ENCODE measurements around the gene CLIP1. TPM values are rescaled to one million over a fixed set of nuclear protein-coding genes. Genes with fewer than 3 reads are reported as not detected.
"Not testable (repeated sequence)": the region's sequence is repeated elsewhere in the genome, so short reads cannot be mapped to it uniquely, and the experiment has no call there.

CLIP1 gene
- total RNA-seq, 6 experiments from 2014 or later = 35.4 to 63.4 (median 43.1) TPM

DNA sequence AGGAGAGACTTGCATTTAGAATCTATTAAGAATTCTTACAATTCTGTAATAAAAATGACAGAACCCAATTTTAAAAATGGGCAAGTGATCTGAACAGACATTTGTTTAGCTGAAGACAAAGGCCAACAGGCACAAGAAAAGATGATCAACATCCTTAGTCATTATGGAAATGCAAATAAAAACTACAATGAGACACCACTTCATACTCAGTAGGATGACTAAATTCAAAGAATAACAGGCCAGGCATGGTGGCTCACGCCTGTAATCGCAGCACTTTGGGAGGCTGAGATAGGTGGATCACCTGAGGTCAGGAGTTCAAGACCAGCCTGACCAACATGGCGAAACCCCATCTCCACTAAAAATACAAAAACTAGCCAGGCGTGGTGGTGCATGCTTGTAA lies 164.0 kb downstream of the CLIP1 start:
- ATAC-seq; DNase-seq; H3K27me3 ChIP-seq; H3K27ac ChIP-seq; H3K4me1 ChIP-seq; H3K9me3 ChIP-seq; H3K4me3 ChIP-seq; intact Hi-C loops (cut with DNase I): not testable (repeated sequence)
- peaks cover 0 to 60% (median 16%) of the 10 kb centered on the region in 4 donors for H3K36me3 ChIP-seq
- WGBS (ENCODE audit: insufficient coverage, low coverage, low lambda C conversion rate, missing lambda C conversion rate) = 100% methylated on average over 3 of the region's 4 CpGs

DNA sequence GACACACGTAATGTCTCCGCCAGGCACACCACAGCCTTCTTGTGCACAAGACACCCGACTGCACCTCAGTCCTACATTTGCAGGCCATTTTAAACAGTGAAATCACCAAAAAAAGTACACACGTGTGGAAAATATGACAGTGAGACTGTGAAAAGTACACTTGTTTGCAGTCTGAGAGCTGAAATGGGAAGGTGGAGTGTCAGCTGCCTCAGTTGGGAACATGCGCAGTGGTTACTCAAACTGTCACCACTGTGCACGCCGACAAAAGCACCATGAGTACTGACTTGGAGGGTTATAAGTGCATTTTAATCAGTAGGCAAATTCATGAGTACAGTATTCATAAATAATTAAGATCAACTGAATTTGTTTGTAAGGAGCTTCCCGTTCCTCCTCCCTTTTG lies 171.9 kb downstream of the CLIP1 start:
- H3K27me3 ChIP-seq = no peaks in the 10 kb centered on the region
- WGBS (ENCODE audit: insufficient coverage, low coverage, low lambda C conversion rate, missing lambda C conversion rate) = 86% methylated on average over 5 of the region's 8 CpGs
- H3K4me3 ChIP-seq = no peak overlapping the region
- DNase-seq (no peak), ATAC-seq (no peak)
- H3K36me3 ChIP-seq = peaks cover 0 to 12% (median 6%) of the 10 kb centered on the region in 4 donors
- no peaks in the 10 kb centered on the region for H3K4me1 ChIP-seq
- no peaks in the 10 kb centered on the region for H3K9me3 ChIP-seq
- intact Hi-C loops (cut with DNase I) = no loop called here
- H3K27ac ChIP-seq = no peak overlapping the region
- no peak for TF ChIP-seq POLR2A (IDR thresholded peaks at IDR 0.05)
- TF ChIP-seq, protein P1, sequence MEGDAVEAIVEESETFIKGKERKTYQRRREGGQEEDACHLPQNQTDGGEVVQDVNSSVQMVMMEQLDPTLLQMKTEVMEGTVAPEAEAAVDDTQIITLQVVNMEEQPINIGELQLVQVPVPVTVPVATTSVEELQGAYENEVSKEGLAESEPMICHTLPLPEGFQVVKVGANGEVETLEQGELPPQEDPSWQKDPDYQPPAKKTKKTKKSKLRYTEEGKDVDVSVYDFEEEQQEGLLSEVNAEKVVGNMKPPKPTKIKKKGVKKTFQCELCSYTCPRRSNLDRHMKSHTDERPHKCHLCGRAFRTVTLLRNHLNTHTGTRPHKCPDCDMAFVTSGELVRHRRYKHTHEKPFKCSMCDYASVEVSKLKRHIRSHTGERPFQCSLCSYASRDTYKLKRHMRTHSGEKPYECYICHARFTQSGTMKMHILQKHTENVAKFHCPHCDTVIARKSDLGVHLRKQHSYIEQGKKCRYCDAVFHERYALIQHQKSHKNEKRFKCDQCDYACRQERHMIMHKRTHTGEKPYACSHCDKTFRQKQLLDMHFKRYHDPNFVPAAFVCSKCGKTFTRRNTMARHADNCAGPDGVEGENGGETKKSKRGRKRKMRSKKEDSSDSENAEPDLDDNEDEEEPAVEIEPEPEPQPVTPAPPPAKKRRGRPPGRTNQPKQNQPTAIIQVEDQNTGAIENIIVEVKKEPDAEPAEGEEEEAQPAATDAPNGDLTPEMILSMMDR (IDR thresholded peaks at IDR 0.05) = no peak

DNA sequence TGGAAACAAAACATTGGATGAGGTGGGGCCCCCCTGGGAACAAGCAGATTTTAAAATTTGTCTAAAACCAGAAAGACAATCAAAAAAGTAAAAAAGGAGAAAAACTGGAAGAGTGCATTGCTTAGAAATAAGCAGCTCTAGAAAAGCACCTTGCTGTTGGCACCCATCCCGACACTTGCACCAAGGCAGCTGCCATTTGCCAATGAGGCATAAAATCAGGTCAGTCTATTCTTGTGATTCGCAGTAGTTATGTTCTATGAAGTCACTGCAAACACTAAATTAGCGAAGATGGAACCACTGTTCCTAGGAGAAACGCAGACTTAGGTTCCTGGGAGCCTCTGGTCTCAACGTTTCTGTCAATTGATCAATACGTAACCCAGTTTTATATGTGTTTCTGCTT lies 172.4 kb downstream of the CLIP1 start:
- Histone ChIP-seq H3K27me3 (no peaks in the 10 kb centered on the region), H3K4me1 (no peaks in the 10 kb centered on the region), H3K36me3 (peaks cover 0 to 12% (median 6%) of the 10 kb centered on the region in 4 donors), H3K27ac (no peak overlapping the region), H3K4me3 (no peak overlapping the region), H3K9me3 (no peaks in the 10 kb centered on the region)
- 98% methylated on average over 5 of the region's 6 CpGs for WGBS (ENCODE audit: insufficient coverage, low coverage, low lambda C conversion rate, missing lambda C conversion rate)
- intact Hi-C loops (cut with DNase I) = no loop called here
- ATAC-seq (no peak), DNase-seq (no peak)
- TF ChIP-seq, protein P1 (IDR thresholded peaks at IDR 0.05) = no peak
- no peak for TF ChIP-seq POLR2A (IDR thresholded peaks at IDR 0.05)

DNA sequence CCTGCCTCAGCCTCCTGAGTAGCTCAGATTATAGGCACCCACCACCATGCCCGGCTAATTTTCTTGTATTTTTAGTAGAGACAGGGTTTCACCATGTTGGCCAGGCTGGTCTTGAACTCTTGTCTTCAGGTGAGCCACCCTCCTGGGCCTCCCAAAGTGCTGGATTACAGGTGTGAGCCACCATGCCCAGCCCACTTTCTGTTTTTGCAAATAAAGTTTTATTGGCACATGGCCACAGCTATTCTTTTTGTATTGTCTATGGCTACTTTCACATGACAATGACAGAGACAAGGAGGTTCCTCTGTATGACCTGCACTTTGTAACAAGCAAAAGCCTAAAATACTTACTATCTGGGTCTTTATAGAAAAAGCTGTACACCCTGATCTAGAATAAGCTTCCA lies 176.9 kb downstream of the CLIP1 start:
- intact Hi-C loops (cut with DNase I) = no loop called here
- no peak for DNase-seq
- no peak for TF ChIP-seq POLR2A (IDR thresholded peaks at IDR 0.05)
- TF ChIP-seq, protein P1 (IDR thresholded peaks at IDR 0.05) = no peak
- Histone ChIP-seq H3K27me3 (no peaks in the 10 kb centered on the region), H3K4me3 (no peak overlapping the region), H3K36me3 (peaks cover 0 to 32% (median 9%) of the 10 kb centered on the region in 4 donors), H3K27ac (no peak overlapping the region), H3K9me3 (no peaks in the 10 kb centered on the region), H3K4me1 (no peaks in the 10 kb centered on the region)
- no peak for ATAC-seq
- 100% methylated on average over 1 of the region's 1 CpG for WGBS (ENCODE audit: insufficient coverage, low coverage, low lambda C conversion rate, missing lambda C conversion rate)

DNA sequence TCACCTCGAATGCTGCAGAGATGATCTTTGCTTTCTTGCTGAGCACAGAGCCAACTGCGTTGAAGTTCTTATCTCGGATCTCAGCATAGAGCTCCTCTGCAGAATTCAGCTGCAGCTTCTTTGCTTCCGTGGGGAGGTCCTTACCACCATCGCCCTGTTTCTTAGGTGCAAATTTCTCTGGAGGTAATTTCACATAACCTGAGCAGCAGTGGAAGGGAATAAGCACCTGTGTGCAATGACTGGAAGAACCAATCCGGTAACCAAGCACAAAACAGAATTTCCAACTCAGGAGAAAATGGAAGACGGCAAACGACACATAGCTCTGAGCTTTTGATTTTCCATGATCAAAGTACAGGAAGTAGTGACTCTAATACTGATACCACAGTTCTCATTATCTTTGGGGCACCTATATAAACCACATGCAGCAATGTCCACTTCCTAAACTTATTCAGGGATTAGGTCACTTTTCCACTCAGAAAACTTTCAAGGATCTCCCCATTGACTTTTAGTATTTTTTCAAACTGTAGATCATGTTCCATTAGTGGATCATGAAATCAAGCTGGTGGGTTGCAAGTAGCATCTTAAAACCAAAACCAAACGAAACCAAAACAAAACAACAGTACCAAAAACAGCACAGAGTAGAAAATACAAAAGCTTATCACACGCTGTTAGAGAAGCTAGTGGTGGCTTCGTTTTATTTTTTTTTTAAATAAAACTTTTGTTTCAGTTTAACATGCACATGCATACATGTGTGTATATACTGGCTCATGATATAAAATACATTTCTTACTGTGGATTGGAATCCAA lies 177.7 kb downstream of the CLIP1 start:
- Histone ChIP-seq H3K36me3 (peaks cover 0 to 30% (median 6%) of the 10 kb centered on the region in 4 donors), H3K9me3 (no peaks in the 10 kb centered on the region)
- ATAC-seq = no peak

More for the DNA sequence above, 177.7 kb downstream of the CLIP1 start:
- DNase-seq = no peak
- intact Hi-C loops (cut with DNase I) = no loop called here
- Histone ChIP-seq H3K4me1 (no peaks in the 10 kb centered on the region), H3K27me3 (no peaks in the 10 kb centered on the region), H3K4me3 (no peak overlapping the region), H3K27ac (no peak overlapping the region)
- TF ChIP-seq POLR2A (IDR thresholded peaks at IDR 0.05) = no peak
- TF ChIP-seq, protein P1 (IDR thresholded peaks at IDR 0.05) = no peak
- 73% methylated on average over 11 of the region's 11 CpGs for WGBS (ENCODE audit: insufficient coverage, low coverage, low lambda C conversion rate, missing lambda C conversion rate)
